Spleen (tissue), 11 donors: ENCODE measurements around the gene SUPT3H. TPM values are rescaled to one million over a fixed set of nuclear protein-coding genes. Genes with fewer than 3 reads are reported as not detected.

Source experiments
- DNase-seq: peaks from one replicate; pipeline ENCODE4 v3.0.0-alpha.2; 2020
- H3K27ac ChIP-seq, 8 donors: fragments of 200-600 bp; sonication (generic) in 7 of 8; 1 replicate in 4 of 8; 2 replicates in 4 of 8; pipeline versions ENCODE4 v1.5.0 to v1.8.0; 2016 to 2021; ENCODE audit warnings: inconsistent platforms in 4 of 8, mild to moderate bottlenecking in 4 of 8, moderate library complexity in 1 of 8
- H3K27me3 ChIP-seq, 7 donors: fragments of 200-600 bp; sonication (generic) in 6 of 7; replicated peaks in 1 of 7; 1 replicate in 4 of 7; 2 replicates in 3 of 7; pipeline versions ENCODE4 v1.5.0 to v1.8.0; 2016 to 2021; ENCODE audit warnings: inconsistent platforms in 3 of 7, mild to moderate bottlenecking in 1 of 7
- H3K36me3 ChIP-seq, 6 donors: fragments of 200-600 bp; sonication (generic) in 5 of 6; 1 replicate in 4 of 6; 2 replicates in 2 of 6; pipeline versions ENCODE4 v1.5.0 to v1.8.0; 2016 to 2021; ENCODE audit warnings: inconsistent platforms in 2 of 6
- H3K4me1 ChIP-seq, 6 donors: fragments of 200-600 bp; sonication (generic) in 5 of 6; 1 replicate in 3 of 6; 2 replicates in 3 of 6; pipeline versions ENCODE4 v1.5.0 to v1.8.0; 2016 to 2021; ENCODE audit warnings: inconsistent platforms in 3 of 6
- H3K4me3 ChIP-seq, 8 donors: fragments of 200-600 bp; sonication (generic) in 7 of 8; 1 replicate in 4 of 8; 2 replicates in 4 of 8; pipeline versions ENCODE4 v1.5.0 to v1.8.0; 2016 to 2021; ENCODE audit warnings: inconsistent platforms in 4 of 8, mild to moderate bottlenecking in 4 of 8, moderate library complexity in 2 of 8
- H3K9me3 ChIP-seq, 8 donors: fragments of 200-600 bp; sonication (generic) in 7 of 8; 1 replicate in 4 of 8; 2 replicates in 4 of 8; pipeline versions ENCODE4 v1.5.0 to v1.8.0; 2016 to 2021; ENCODE audit warnings: inconsistent platforms in 4 of 8
- CTCF ChIP-seq, 11 experiments: fragments of 200-600 bp in 7 of 11; fragments of 450-650 bp in 4 of 11; sonication (generic) in 4 of 11; IDR thresholded peaks in 8 of 11; conservative IDR thresholded peaks in 3 of 11; 1 replicate in 7 of 11; 2 replicates in 4 of 11; pipeline versions ENCODE4 v1.4.0 to v1.8.0; 2016 to 2021; ENCODE audit warnings: antibody characterized with exemption in 11 of 11, inconsistent platforms in 4 of 11, mild to moderate bottlenecking in 1 of 11
- POLR2A ChIP-seq, 3 donors: fragments of 450-650 bp; IDR thresholded peaks; one replicate each; pipeline ENCODE4 v1.5.1; 2017; ENCODE audit warnings: antibody characterized with exemption in 3 of 3, mild to moderate bottlenecking in 1 of 3
- POLR2AphosphoS5 ChIP-seq, 3 donors: sonication (generic); formaldehyde crosslinking; IDR thresholded peaks; one replicate each; pipeline ENCODE4 v1.5.1; 2017; ENCODE audit warnings: antibody characterized with exemption in 3 of 3
- WGBS, 5 donors: extraction: QIAGEN DNeasy Blood & Tissue Kit in 3 of 5; methylation state at CpG; one replicate each; pipeline versions ENCODE4 v1.1.5 to v1.1.7; 2013 to 2018; 5-methylcytosine and 5-hydroxymethylcytosine counted together
- intact Hi-C: fragments of 100-400 bp; cut with DNase I; formaldehyde crosslinking; loops from one replicate; pipeline ENCODE4 v1.15.0; 2023; ENCODE audit warnings: low total_unique reads
- polyA plus RNA-seq, 3 donors: library from polyadenylated mRNA; stranded (reverse); fragments of 200-250 nt; gene quantifications; one replicate each; pipeline ENCODE4 v1.2.1, GENCODE V29; 2013
- total RNA-seq, 7 donors: library from RNA; depleted of rRNA in 3 of 7; stranded (reverse); fragments of >200 nt in 3 of 7; fragmentation: NEBNext Ultra II Directional in 4 of 7; extraction: Animal tissue kit (Norgen Biotek cat#: 25700) in 4 of 7; gene quantifications; one replicate each; pipeline versions ENCODE4 v1.1.0 to v1.2.1, GENCODE V29; 2016 to 2021
- donor health status: healthy with polysubstance abuse.
- donor health status: DM: no; HTN: no; CAD: no; lungs with moderate emphysema.
- donor health status: DM: no; HTN: no; CAD: no.
- donor health status: Bipolar disorder and iron deficiency.
- donor health status: healthy.
- donor health status: DM: no; HTN: no; CAD: no.
- donor health status: DM: yes; HTN: yes; CAD: no.

Gene SUPT3H
- total and polyA plus RNA-seq, 10 donors, result 3.1 to 16.8 (median 6.2) TPM

GRCh38 chr6:44789061-44789460 is 588.7 kb downstream of the SUPT3H start:
- Histone ChIP-seq H3K4me3 (no peak overlapping the region), H3K27ac (no peak overlapping the region), H3K4me1 (no peaks in the 10 kb centered on the region), H3K9me3 (peaks cover 0 to 10% (median 5%) of the 10 kb centered on the region in 8 donors), H3K36me3 (no peaks in the 10 kb centered on the region), H3K27me3 (no peaks in the 10 kb centered on the region)
- TF ChIP-seq POLR2AphosphoS5 (IDR thresholded peaks at IDR 0.05), result no peak
- no peak for TF ChIP-seq POLR2A (IDR thresholded peaks at IDR 0.05)
- no peak for TF ChIP-seq CTCF (IDR thresholded peaks at IDR 0.05 in 8 of 11, conservative IDR thresholded peaks at IDR 0.05 in 3 of 11)
- 82 to 91% (median 84%) methylated on average over 5 of the region's 5 CpGs for WGBS, 5 donors
- intact Hi-C loops, result no loop called here
- DNase-seq, result no peak

GRCh38 chr6:44788387-44788981 is 589.2 kb downstream of the SUPT3H start:
- Histone ChIP-seq H3K9me3 (peaks cover 0 to 11% (median 6%) of the 10 kb centered on the region in 8 donors), H3K4me3 (no peak overlapping the region), H3K27ac (no peak overlapping the region), H3K27me3 (no peaks in the 10 kb centered on the region), H3K36me3 (no peaks in the 10 kb centered on the region), H3K4me1 (no peaks in the 10 kb centered on the region)
- WGBS, 5 donors, result 84 to 92% (median 90%) methylated on average over 10 of the region's 10 CpGs
- no peak for DNase-seq
- intact Hi-C loops, result no loop called here
- no peak for TF ChIP-seq POLR2AphosphoS5 (IDR thresholded peaks at IDR 0.05)
- no peak for TF ChIP-seq POLR2A (IDR thresholded peaks at IDR 0.05)
- no peak for TF ChIP-seq CTCF (IDR thresholded peaks at IDR 0.05 in 8 of 11, conservative IDR thresholded peaks at IDR 0.05 in 3 of 11)

- 71 to 87% (median 81%) methylated on average over 8 of the region's 8 CpGs for WGBS, 5 donors
- Histone ChIP-seq H3K27ac (no peak overlapping the region), H3K36me3 (no peaks in the 10 kb centered on the region), H3K27me3 (no peaks in the 10 kb centered on the region), H3K9me3 (peaks cover 0 to 11% (median 6%) of the 10 kb centered on the region in 8 donors), H3K4me1 (no peaks in the 10 kb centered on the region), H3K4me3 (no peak overlapping the region)
- intact Hi-C loops, result no loop called here
- DNase-seq, result no peak
- TF ChIP-seq POLR2A (IDR thresholded peaks at IDR 0.05), result no peak
- TF ChIP-seq CTCF (IDR thresholded peaks at IDR 0.05 in 8 of 11, conservative IDR thresholded peaks at IDR 0.05 in 3 of 11), result no peak
- TF ChIP-seq POLR2AphosphoS5 (IDR thresholded peaks at IDR 0.05), result no peak
Measured at GRCh38 chr6:44787254-44787834, 590.4 kb downstream of the SUPT3H start.

- intact Hi-C loops, result no loop called here
- WGBS, 5 donors, result 75 to 89% (median 80%) methylated on average over 1 of the region's 1 CpG
- Histone ChIP-seq H3K36me3 (no peaks in the 10 kb centered on the region), H3K27me3 (no peaks in the 10 kb centered on the region), H3K27ac (no peak overlapping the region), H3K4me1 (no peaks in the 10 kb centered on the region), H3K4me3 (no peak overlapping the region), H3K9me3 (peaks cover 0 to 11% (median 6%) of the 10 kb centered on the region in 8 donors)
- TF ChIP-seq CTCF (IDR thresholded peaks at IDR 0.05 in 8 of 11, conservative IDR thresholded peaks at IDR 0.05 in 3 of 11) (no peak), POLR2AphosphoS5 (IDR thresholded peaks at IDR 0.05) (no peak), POLR2A (IDR thresholded peaks at IDR 0.05) (no peak)
- DNase-seq, result no peak
Measured at GRCh38 chr6:44785130-44785529, 592.6 kb downstream of the SUPT3H start.
